Central memory CD8-positive, alpha-beta T cell (primary cell): Measurements from ENCODE around the gene ELFN1.

Experiments used
- ATAC-seq: fragments of 150-1000 bp; cut with Tn5 transposase; replicated peaks from 2 replicates; pipeline ENCODE4 v1.10.0; 2022; ENCODE audit warnings: mild to moderate bottlenecking, moderate FRiP score, moderate number of reproducible peaks; ENCODE audit not compliant: poor library complexity, severe bottlenecking; ENCODE audit errors: extremely low read depth
- DNase-seq, 2 donors: peaks; one replicate each; pipeline ENCODE4 v3.0.0; 2021; ENCODE audit warnings: low spot score in 2 of 2
- H3K27ac Mint-ChIP-seq: one replicate; pipeline ENCODE4 v1.8.0; 2022; ENCODE audit warnings: low read depth, mild to moderate bottlenecking, moderate library complexity, mixed read lengths
- H3K27me3 Mint-ChIP-seq: one replicate; pipeline ENCODE4 v1.8.0; 2022; ENCODE audit warnings: mixed read lengths
- H3K36me3 Mint-ChIP-seq: one replicate; pipeline ENCODE4 v1.8.0; 2022; ENCODE audit warnings: mild to moderate bottlenecking, moderate library complexity, mixed read lengths; ENCODE audit not compliant: insufficient read depth
- H3K4me1 Mint-ChIP-seq: one replicate; pipeline ENCODE4 v1.8.0; 2022; ENCODE audit warnings: mixed read lengths
- H3K4me3 Mint-ChIP-seq: one replicate; pipeline ENCODE4 v1.8.0; 2022; ENCODE audit warnings: mild to moderate bottlenecking, moderate library complexity, mixed read lengths
- H3K9me3 Mint-ChIP-seq: one replicate; pipeline ENCODE4 v1.8.0; 2022; ENCODE audit warnings: mixed read lengths

ELFN1 gene

GRCh38 chr7:1669064-1669951 lies 769 bp upstream of the ELFN1 start:
- Mint-ChIP-seq H3K27ac (no peak overlapping the region), H3K4me1 (peaks cover 13% of the 10 kb centered on the region), H3K9me3 (no peaks in the 10 kb centered on the region), H3K36me3 (peaks cover 2% of the 10 kb centered on the region), H3K4me3 (peak overlapping the region; percentile 59), H3K27me3 (peaks cover 36% of the 10 kb centered on the region)
- ATAC-seq (no peak), DNase-seq (no peak)

- no peaks in the 10 kb centered on the region for H3K9me3 Mint-ChIP-seq
- H3K4me1 Mint-ChIP-seq: peaks cover 13% of the 10 kb centered on the region
- H3K36me3 Mint-ChIP-seq: peaks cover 2% of the 10 kb centered on the region
- peaks cover 37% of the 10 kb centered on the region for H3K27me3 Mint-ChIP-seq
- DNase-seq (no peak), ATAC-seq (no peak)
- peak overlapping the region; percentile 25 for H3K4me3 Mint-ChIP-seq
- H3K27ac Mint-ChIP-seq: no peak overlapping the region
These were observed 967 bp downstream of the ELFN1 start for GRCh38 chr7:1670894-1671593.

GRCh38 chr7:1671594-1672451 lies 1.7 kb downstream of the ELFN1 start:
- Mint-ChIP-seq H3K36me3 (peaks cover 2% of the 10 kb centered on the region), H3K27ac (no peak overlapping the region), H3K27me3 (peaks cover 45% of the 10 kb centered on the region), H3K9me3 (no peaks in the 10 kb centered on the region), H3K4me3 (no peak overlapping the region), H3K4me1 (peaks cover 12% of the 10 kb centered on the region)
- no peak for DNase-seq
- no peak for ATAC-seq

GRCh38 chr7:1672851-1673486 lies 2.9 kb downstream of the ELFN1 start:
- Mint-ChIP-seq H3K4me1 (peaks cover 7% of the 10 kb centered on the region), H3K27ac (no peak overlapping the region), H3K27me3 (peaks cover 47% of the 10 kb centered on the region), H3K4me3 (no peak overlapping the region), H3K9me3 (no peaks in the 10 kb centered on the region), H3K36me3 (peaks cover 2% of the 10 kb centered on the region)
- DNase-seq: no peak
- ATAC-seq: no peak

GRCh38 chr7:1673581-1674118 lies 3.6 kb downstream of the ELFN1 start:
- H3K36me3 Mint-ChIP-seq: no peaks in the 10 kb centered on the region
- peaks cover 40% of the 10 kb centered on the region for H3K27me3 Mint-ChIP-seq
- H3K27ac Mint-ChIP-seq: no peak overlapping the region
- no peak for DNase-seq
- no peak for ATAC-seq
- peaks cover 7% of the 10 kb centered on the region for H3K4me1 Mint-ChIP-seq
- no peaks in the 10 kb centered on the region for H3K9me3 Mint-ChIP-seq
- no peak overlapping the region for H3K4me3 Mint-ChIP-seq

- Mint-ChIP-seq H3K36me3 (no peaks in the 10 kb centered on the region), H3K4me1 (peaks cover under 1% of the 10 kb centered on the region), H3K4me3 (no peak overlapping the region), H3K27me3 (peaks cover 33% of the 10 kb centered on the region), H3K27ac (no peak overlapping the region), H3K9me3 (no peaks in the 10 kb centered on the region)
- DNase-seq (no peak), ATAC-seq (no peak)
These were observed 4.3 kb downstream of the ELFN1 start for GRCh38 chr7:1674161-1675035.

- Mint-ChIP-seq H3K36me3 (no peaks in the 10 kb centered on the region), H3K27ac (no peak overlapping the region), H3K9me3 (no peaks in the 10 kb centered on the region), H3K27me3 (peaks cover 31% of the 10 kb centered on the region), H3K4me3 (no peak overlapping the region), H3K4me1 (no peaks in the 10 kb centered on the region)
- ATAC-seq (no peak), DNase-seq (no peak)
These were observed 5.1 kb downstream of the ELFN1 start for GRCh38 chr7:1675036-1675671.

- Mint-ChIP-seq H3K27me3 (peaks cover 30% of the 10 kb centered on the region), H3K4me1 (no peaks in the 10 kb centered on the region), H3K4me3 (no peak overlapping the region), H3K9me3 (no peaks in the 10 kb centered on the region), H3K27ac (no peak overlapping the region), H3K36me3 (no peaks in the 10 kb centered on the region)
- DNase-seq (no peak), ATAC-seq (no peak)
These were observed 5.8 kb downstream of the ELFN1 start for GRCh38 chr7:1675673-1676549.

GRCh38 chr7:1676550-1677078 lies 6.5 kb downstream of the ELFN1 start:
- DNase-seq (no peak), ATAC-seq (no peak)
- no peak overlapping the region for H3K27ac Mint-ChIP-seq
- no peaks in the 10 kb centered on the region for H3K4me1 Mint-ChIP-seq
- no peaks in the 10 kb centered on the region for H3K9me3 Mint-ChIP-seq
- no peaks in the 10 kb centered on the region for H3K36me3 Mint-ChIP-seq
- H3K27me3 Mint-ChIP-seq: peaks cover 23% of the 10 kb centered on the region
- no peak overlapping the region for H3K4me3 Mint-ChIP-seq
